GM12892 (cell line): ENCODE measurements around the gene RNF128.

Experiments used
- POLR2A ChIP-seq: IDR thresholded peaks from 2 replicates; pipeline ENCODE4 v1.6.1; 2011; ENCODE audit warnings: low read depth, low read length, control low read depth
- TAF1 ChIP-seq: IDR thresholded peaks from 2 replicates; pipeline ENCODE4 v1.6.1; 2011; ENCODE audit warnings: low read depth, mild to moderate bottlenecking, control low read depth, low read length, borderline replicate concordance

DNA sequence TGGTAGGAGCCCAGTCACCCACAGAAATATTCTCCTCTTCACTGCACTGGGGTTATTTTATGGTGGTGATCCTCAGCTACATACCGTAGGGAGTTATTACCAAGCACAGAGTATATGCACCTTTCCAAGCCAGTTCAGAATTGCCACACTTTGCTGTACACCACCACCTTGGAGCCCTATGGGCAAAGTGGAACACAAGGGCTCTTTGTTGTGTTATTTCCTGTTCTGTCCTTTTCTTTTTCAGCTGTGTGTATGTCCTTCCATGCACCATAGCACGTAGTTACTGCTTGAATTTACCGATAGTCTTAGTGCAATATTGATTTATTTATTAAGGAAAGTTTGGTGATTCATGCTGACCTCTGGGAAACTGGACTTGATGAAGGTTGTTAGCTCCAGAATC is 8.3 kb downstream of the RNF128 start:
- no peak for TF ChIP-seq POLR2A
- no peak for TF ChIP-seq TAF1
